Karpas-422 (cell line): ENCODE results near the gene EPHA6. TPM values are rescaled to one million over a fixed set of nuclear protein-coding genes. Genes with fewer than 3 reads are reported as not detected.

Source experiments
- DNase-seq: peaks from one replicate; pipeline ENCODE4 v3.0.0-alpha.2; 2015
- H2AFZ ChIP-seq: fragments of 200-600 bp; sonication (generic); 2 replicates; pipeline ENCODE4 v1.6.1; 2014; ENCODE audit warnings: antibody characterized with exemption, low read length, mixed read lengths
- H3K27ac ChIP-seq: fragments of 200-600 bp; sonication (generic); 2 replicates; pipeline ENCODE4 v1.5.1; 2014; ENCODE audit warnings: mild to moderate bottlenecking, low read length, moderate library complexity
- H3K27me3 ChIP-seq: fragments of 200-600 bp; sonication (generic); 2 replicates; pipeline ENCODE4 v1.6.1; 2014; ENCODE audit warnings: low read length, mixed read lengths
- H3K36me3 ChIP-seq: fragments of 200-600 bp; sonication (generic); 2 replicates; pipeline ENCODE4 v1.6.1; 2014; ENCODE audit warnings: low read length, mixed read lengths; ENCODE audit not compliant: insufficient read depth
- H3K4me1 ChIP-seq: fragments of 200-600 bp; sonication (generic); 2 replicates; pipeline ENCODE4 v1.6.1; 2014; ENCODE audit warnings: mild to moderate bottlenecking, low read length, mixed read lengths
- H3K4me2 ChIP-seq: fragments of 200-600 bp; sonication (generic); 2 replicates; pipeline ENCODE4 v1.6.1; 2014; ENCODE audit warnings: low read length, low read depth, mild to moderate bottlenecking; ENCODE audit not compliant: poor library complexity, severe bottlenecking
- H3K4me3 ChIP-seq: fragments of 200-600 bp; sonication (generic); 2 replicates; pipeline ENCODE4 v1.5.1; 2014; ENCODE audit warnings: mild to moderate bottlenecking, antibody characterized with exemption, low read length, mixed read lengths
- H3K79me2 ChIP-seq: fragments of 200-600 bp; sonication (generic); 2 replicates; pipeline ENCODE4 v1.6.1; 2014; ENCODE audit warnings: mild to moderate bottlenecking, low read length, mixed read lengths
- H3K9ac ChIP-seq: fragments of 200-600 bp; sonication (generic); 2 replicates; pipeline ENCODE4 v1.6.0; 2014; ENCODE audit warnings: low read length
- H3K9me2 ChIP-seq: fragments of 200-600 bp; sonication (generic), shearing (Covaris generic); replicated peaks from 2 replicates; pipeline ENCODE4 v1.6.0; 2014; ENCODE audit warnings: mild to moderate bottlenecking, low read length, moderate library complexity; ENCODE audit not compliant: insufficient read depth
- H3K9me3 ChIP-seq: fragments of 300-700, 200-600 bp; sonication (generic); 2 replicates; pipeline ENCODE4 v1.6.1; 2014; ENCODE audit warnings: low read length, mixed read lengths
- H4K20me1 ChIP-seq: fragments of 200-600 bp; sonication (generic); 2 replicates; pipeline ENCODE4 v1.6.1; 2014; ENCODE audit warnings: mild to moderate bottlenecking, antibody characterized with exemption, low read length, low read depth; ENCODE audit not compliant: insufficient read depth
- total RNA-seq: library from RNA; depleted of rRNA; stranded (reverse); fragments of >200 nt; shearing (Covaris generic); gene quantifications from 2 replicates; pipeline ENCODE4 v1.2.3, GENCODE V29; 2014; ENCODE audit warnings: low replicate concordance

EPHA6 gene
- total RNA-seq, 1 experiment from 2014 or later: not detected

GRCh38 chr3:96814651-96815567 lies 515 bp downstream of the EPHA6 start:
- Histone ChIP-seq H3K4me3 (no peak overlapping the region), H3K36me3 (no peaks in the 10 kb centered on the region), H3K4me1 (no peaks in the 10 kb centered on the region), H3K9me3 (peaks cover 3% of the 10 kb centered on the region), H3K4me2 (no peak overlapping the region), H3K9ac (no peak overlapping the region), H2AFZ (no peak overlapping the region), H3K27me3 (no peaks in the 10 kb centered on the region), H4K20me1 (no peaks in the 10 kb centered on the region), H3K79me2 (no peaks in the 10 kb centered on the region), H3K9me2 (no peaks in the 10 kb centered on the region), H3K27ac (no peak overlapping the region)
- DNase-seq: no peak

DNA sequence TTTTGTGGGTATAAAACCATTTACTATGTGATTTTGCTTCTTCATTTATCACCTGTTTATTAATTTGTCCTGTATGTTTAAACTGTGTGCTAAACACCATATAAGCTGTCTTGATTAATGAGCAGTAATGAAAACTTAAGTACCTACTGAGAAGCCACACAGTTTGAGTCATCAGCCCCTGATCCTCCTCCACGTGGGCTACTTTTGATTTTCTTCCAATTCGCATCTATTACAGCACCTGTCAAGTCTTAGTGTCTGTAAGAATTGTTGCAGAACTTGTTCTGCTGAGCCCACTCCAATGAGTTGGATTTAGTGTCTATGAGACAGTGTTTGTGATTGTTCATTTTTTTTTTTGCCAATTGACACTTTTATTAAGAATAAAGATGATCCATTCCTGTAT lies 16.8 kb downstream of the EPHA6 start:
- Histone ChIP-seq H3K9me3 (no peaks in the 10 kb centered on the region; the same call in 1 of the 2 replicates), H3K27me3 (no peaks in the 10 kb centered on the region), H4K20me1 (no peaks in the 10 kb centered on the region), H3K4me3 (no peak overlapping the region), H3K4me1 (no peaks in the 10 kb centered on the region), H3K79me2 (no peaks in the 10 kb centered on the region), H3K4me2 (no peak overlapping the region), H2AFZ (no peak overlapping the region), H3K9ac (no peak overlapping the region), H3K36me3 (no peaks in the 10 kb centered on the region), H3K9me2 (0 out of 2 replicates have a peak, but pooled peaks cover 5% of the 10 kb centered on the region), H3K27ac (no peak overlapping the region)
- no peak for DNase-seq

GRCh38 chr3:96833301-96833700 lies 18.9 kb downstream of the EPHA6 start:
- Histone ChIP-seq H3K27me3 (no peaks in the 10 kb centered on the region), H3K4me1 (no peaks in the 10 kb centered on the region), H3K79me2 (no peaks in the 10 kb centered on the region), H3K9me3 (no peaks in the 10 kb centered on the region; the same call in 1 of the 2 replicates), H3K9me2 (0 out of 2 replicates have a peak, but pooled peaks cover 5% of the 10 kb centered on the region), H3K36me3 (no peaks in the 10 kb centered on the region), H3K9ac (no peak overlapping the region), H3K4me3 (no peak overlapping the region), H4K20me1 (no peaks in the 10 kb centered on the region), H3K27ac (no peak overlapping the region), H2AFZ (no peak overlapping the region), H3K4me2 (no peak overlapping the region)
- no peak for DNase-seq

- Histone ChIP-seq H4K20me1 (no peaks in the 10 kb centered on the region), H2AFZ (no peak overlapping the region), H3K9me3 (peaks cover 4% of the 10 kb centered on the region), H3K79me2 (no peaks in the 10 kb centered on the region), H3K36me3 (no peaks in the 10 kb centered on the region), H3K4me1 (no peaks in the 10 kb centered on the region), H3K9ac (no peak overlapping the region), H3K9me2 (0 out of 2 replicates have a peak, but pooled peaks cover 5% of the 10 kb centered on the region), H3K4me3 (no peak overlapping the region), H3K4me2 (no peak overlapping the region), H3K27me3 (no peaks in the 10 kb centered on the region), H3K27ac (no peak overlapping the region)
- no peak for DNase-seq
Measured at GRCh38 chr3:96836153-96836915, 21.9 kb downstream of the EPHA6 start.

DNA sequence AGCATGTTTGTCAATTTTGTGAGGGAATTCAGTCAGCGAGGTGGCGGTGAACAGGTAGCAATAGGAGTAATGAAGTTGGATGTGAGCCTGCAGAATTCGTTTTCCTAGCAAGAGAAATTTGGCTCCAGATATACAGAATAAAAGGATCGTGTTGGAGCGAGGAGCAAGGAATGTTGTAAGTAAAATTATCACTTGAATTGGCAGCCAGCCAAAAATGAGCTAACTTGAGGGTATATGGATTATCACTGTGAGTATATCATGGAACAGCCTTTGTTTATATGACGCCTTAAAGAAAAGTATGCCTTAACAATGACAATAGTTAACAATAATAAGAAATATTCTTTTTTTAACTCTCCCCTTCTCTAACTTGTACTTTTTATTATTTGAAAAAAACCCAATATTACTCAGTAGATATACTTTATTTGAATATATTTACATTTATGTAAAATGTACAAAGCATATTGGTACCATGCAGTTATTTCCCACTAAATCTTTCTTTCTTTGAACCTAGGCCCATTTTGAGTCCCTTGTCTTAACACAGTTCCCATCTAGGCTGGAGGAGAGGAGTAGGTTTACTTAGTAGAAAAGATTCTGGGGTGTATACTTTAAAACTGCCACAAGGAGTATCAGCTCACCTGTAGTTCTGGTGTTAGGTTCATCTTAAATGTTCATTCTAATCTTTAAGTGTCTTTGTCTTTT lies 29.3 kb downstream of the EPHA6 start:
- DNase-seq: no peak
- no peaks in the 10 kb centered on the region for H3K79me2 ChIP-seq
- H3K36me3 ChIP-seq: no peaks in the 10 kb centered on the region
- no peak overlapping the region for H2AFZ ChIP-seq
- H3K4me1 ChIP-seq: no peaks in the 10 kb centered on the region
- H3K4me2 ChIP-seq: no peak overlapping the region
- H3K4me3 ChIP-seq: no peak overlapping the region
- no peaks in the 10 kb centered on the region for H4K20me1 ChIP-seq
- H3K9me3 ChIP-seq: peaks cover 12% of the 10 kb centered on the region
- H3K27ac ChIP-seq: no peak overlapping the region
- no peak overlapping the region for H3K9ac ChIP-seq
- no peaks in the 10 kb centered on the region; the same call in 1 of the 2 replicates for H3K9me2 ChIP-seq
- no peaks in the 10 kb centered on the region for H3K27me3 ChIP-seq

DNA sequence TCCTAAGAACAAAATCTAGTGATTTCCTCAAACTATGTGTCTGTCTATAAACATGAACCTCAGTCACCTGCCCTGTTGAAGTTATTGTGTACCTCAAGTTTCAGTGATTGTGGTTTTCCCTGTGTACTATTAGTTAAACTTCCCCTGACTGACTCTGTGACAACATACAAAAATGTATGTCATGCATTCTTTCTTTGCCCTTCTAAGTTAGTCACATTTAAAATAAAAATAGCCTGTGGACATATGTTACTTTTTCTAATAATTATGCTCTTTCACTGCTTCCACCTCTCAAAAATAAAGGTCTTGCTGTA lies 29.8 kb downstream of the EPHA6 start:
- Histone ChIP-seq H3K36me3 (no peaks in the 10 kb centered on the region), H3K9me3 (peaks cover 12% of the 10 kb centered on the region), H3K4me1 (no peaks in the 10 kb centered on the region), H3K9ac (no peak overlapping the region), H3K27ac (no peak overlapping the region), H2AFZ (no peak overlapping the region), H3K9me2 (no peaks in the 10 kb centered on the region; the same call in 1 of the 2 replicates), H3K4me3 (no peak overlapping the region), H4K20me1 (no peaks in the 10 kb centered on the region), H3K4me2 (no peak overlapping the region), H3K27me3 (no peaks in the 10 kb centered on the region), H3K79me2 (no peaks in the 10 kb centered on the region)
- no peak for DNase-seq

- no peak overlapping the region for H3K4me3 ChIP-seq
- no peaks in the 10 kb centered on the region for H3K4me1 ChIP-seq
- DNase-seq: no peak
- H2AFZ ChIP-seq: no peak overlapping the region
- H3K9me3 ChIP-seq: 0 out of 2 replicates have a peak, but pooled peaks cover 3% of the 10 kb centered on the region
- no peaks in the 10 kb centered on the region for H3K27me3 ChIP-seq
- H3K4me2 ChIP-seq: no peak overlapping the region
- no peaks in the 10 kb centered on the region for H3K79me2 ChIP-seq
- H3K9ac ChIP-seq: no peak overlapping the region
- no peak overlapping the region for H3K27ac ChIP-seq
- no peaks in the 10 kb centered on the region for H3K9me2 ChIP-seq
- no peaks in the 10 kb centered on the region for H4K20me1 ChIP-seq
- H3K36me3 ChIP-seq: no peaks in the 10 kb centered on the region
Measured at GRCh38 chr3:96852849-96853248, 38.5 kb downstream of the EPHA6 start.

DNA sequence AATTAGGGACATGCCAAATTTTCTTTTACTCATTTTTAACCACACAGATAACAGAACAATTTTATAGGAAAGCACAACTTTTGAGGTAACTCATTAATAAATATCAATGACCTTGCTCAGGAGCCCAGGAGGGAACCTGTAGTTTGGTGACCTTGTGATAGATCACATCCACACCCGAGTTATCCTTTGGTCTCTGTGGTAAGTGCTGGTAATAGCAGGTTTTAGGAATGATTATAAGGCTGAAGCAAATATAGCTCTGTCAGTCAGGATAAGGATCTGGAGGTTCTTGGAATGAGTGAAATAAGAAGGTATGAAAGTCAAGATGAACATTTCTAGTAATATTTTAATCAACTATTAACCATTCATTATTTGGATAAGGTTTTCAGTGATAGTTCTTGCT lies 46.5 kb downstream of the EPHA6 start:
- H3K27me3 ChIP-seq: no peaks in the 10 kb centered on the region
- no peak overlapping the region for H3K9ac ChIP-seq
- DNase-seq: no peak
- no peak overlapping the region for H3K4me2 ChIP-seq
- H3K4me1 ChIP-seq: no peaks in the 10 kb centered on the region
- H3K27ac ChIP-seq: no peak overlapping the region
- H3K4me3 ChIP-seq: no peak overlapping the region
- H2AFZ ChIP-seq: no peak overlapping the region
- H3K9me2 ChIP-seq: no peaks in the 10 kb centered on the region
- H3K9me3 ChIP-seq: no peaks in the 10 kb centered on the region
- H3K36me3 ChIP-seq: no peaks in the 10 kb centered on the region
- H4K20me1 ChIP-seq: no peaks in the 10 kb centered on the region
- no peaks in the 10 kb centered on the region for H3K79me2 ChIP-seq
